GM12874 (cell line): Measurements from ENCODE around the gene DAAM2.

ENCODE experiments used
- TF ChIP-seq, protein P1 (sequence below): IDR thresholded peaks from 2 replicates; pipeline ENCODE4 v1.5.1; 2011; ENCODE audit warnings: low read depth, mild to moderate bottlenecking, control low read depth, low read length, moderate library complexity; ENCODE audit not compliant: insufficient read depth

The DAAM2 gene

DNA sequence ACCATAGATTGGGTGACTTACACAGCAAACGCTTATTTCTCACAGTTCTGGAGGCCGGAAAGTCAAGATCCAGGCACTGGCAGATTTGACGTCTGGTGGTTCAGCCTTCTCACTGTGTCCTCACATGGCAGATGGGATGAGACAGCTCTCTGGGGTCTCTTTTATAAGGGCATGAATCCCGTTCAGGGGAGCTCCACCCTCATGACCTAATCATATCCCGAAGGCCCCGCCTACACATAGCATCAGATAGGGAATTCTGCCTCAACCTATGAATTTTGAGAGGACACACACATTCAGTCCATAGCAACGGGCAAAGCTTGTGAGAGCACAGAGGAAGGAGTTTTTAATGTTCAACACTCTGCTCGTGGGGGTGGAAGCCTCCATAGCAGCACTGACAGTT, 27.5 kb downstream of the DAAM2 start:
- TF ChIP-seq, protein P1, sequence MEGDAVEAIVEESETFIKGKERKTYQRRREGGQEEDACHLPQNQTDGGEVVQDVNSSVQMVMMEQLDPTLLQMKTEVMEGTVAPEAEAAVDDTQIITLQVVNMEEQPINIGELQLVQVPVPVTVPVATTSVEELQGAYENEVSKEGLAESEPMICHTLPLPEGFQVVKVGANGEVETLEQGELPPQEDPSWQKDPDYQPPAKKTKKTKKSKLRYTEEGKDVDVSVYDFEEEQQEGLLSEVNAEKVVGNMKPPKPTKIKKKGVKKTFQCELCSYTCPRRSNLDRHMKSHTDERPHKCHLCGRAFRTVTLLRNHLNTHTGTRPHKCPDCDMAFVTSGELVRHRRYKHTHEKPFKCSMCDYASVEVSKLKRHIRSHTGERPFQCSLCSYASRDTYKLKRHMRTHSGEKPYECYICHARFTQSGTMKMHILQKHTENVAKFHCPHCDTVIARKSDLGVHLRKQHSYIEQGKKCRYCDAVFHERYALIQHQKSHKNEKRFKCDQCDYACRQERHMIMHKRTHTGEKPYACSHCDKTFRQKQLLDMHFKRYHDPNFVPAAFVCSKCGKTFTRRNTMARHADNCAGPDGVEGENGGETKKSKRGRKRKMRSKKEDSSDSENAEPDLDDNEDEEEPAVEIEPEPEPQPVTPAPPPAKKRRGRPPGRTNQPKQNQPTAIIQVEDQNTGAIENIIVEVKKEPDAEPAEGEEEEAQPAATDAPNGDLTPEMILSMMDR: no peak

GRCh38 chr6:39820553-39820952, 28.4 kb downstream of the DAAM2 start:
- TF ChIP-seq, protein P1: no peak

DNA sequence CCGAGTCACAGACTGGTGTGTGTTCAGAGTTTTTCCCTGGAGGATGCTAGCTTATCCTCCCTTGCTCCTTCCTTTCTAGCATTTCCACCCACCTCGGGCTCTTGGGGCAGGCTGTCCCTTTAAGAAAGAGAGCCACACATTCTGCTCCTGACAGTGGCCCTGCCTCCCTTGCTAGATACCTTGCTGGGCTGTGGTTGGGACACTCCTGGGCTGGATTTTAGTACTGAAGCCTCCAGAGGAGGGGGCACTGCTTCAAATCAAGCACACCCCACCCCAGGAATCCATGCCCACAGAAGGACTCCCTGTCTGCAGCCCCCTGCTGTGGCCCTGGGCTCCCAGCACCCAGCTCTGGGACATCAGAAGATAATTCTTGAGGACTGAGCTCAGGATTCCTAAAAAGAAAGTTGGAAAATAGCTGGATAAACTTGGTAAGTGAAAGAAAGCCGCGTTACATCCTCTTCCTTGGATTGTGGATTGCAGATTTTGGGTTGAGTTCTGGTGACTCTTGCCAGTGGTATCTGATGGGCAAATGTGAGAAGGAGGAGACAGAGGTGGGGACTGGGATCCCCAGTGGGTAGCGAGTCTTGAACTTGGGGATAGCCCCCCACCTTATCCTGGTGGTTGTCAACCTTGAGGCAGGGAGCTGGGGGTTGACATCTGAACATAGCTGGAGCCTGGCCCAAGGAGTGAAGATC, 29.0 kb downstream of the DAAM2 start:
- TF ChIP-seq, protein P1: no peak

DNA sequence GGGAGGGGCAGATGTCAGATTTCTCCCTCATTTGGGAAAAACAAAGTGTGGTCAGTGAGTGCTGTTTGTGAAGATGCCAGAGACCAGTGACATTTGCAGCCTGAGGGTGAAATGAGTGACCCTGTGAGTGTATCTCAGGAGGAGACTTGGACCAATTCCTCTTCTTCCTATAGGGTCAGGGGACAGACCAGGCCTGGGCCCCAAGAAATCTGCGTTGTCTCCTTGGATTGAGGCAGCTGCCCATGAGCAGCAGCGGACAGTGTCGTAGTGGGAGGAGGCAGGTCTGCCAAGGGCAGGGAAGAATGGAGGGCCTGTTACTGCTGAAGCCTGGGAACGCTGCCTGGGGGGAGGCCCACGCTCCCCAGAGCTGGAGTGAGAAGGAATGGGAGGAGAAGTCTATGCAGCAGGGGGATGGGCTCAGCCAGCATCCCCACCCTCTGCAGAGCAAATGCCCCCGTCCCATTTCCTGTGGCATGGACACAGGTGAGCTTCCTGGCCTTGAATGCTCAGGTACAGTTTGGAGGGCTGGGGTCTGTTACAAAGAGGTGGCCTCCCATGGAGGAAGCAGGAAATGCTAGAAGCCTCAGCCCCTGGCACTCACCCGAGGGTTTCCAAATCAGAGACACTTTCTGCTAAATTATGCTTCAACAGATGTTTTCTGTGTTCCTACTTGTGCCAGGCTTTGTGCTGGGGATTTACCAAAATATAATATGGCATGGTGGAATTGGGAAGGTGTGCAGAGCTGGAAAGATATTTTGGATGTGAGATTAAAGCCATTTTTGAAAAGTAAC, 29.8 kb downstream of the DAAM2 start:
- TF ChIP-seq, protein P1: no peak

- TF ChIP-seq, protein P1: no peak
Measured at GRCh38 chr6:39822846-39823815, 31.0 kb downstream of the DAAM2 start.

DNA sequence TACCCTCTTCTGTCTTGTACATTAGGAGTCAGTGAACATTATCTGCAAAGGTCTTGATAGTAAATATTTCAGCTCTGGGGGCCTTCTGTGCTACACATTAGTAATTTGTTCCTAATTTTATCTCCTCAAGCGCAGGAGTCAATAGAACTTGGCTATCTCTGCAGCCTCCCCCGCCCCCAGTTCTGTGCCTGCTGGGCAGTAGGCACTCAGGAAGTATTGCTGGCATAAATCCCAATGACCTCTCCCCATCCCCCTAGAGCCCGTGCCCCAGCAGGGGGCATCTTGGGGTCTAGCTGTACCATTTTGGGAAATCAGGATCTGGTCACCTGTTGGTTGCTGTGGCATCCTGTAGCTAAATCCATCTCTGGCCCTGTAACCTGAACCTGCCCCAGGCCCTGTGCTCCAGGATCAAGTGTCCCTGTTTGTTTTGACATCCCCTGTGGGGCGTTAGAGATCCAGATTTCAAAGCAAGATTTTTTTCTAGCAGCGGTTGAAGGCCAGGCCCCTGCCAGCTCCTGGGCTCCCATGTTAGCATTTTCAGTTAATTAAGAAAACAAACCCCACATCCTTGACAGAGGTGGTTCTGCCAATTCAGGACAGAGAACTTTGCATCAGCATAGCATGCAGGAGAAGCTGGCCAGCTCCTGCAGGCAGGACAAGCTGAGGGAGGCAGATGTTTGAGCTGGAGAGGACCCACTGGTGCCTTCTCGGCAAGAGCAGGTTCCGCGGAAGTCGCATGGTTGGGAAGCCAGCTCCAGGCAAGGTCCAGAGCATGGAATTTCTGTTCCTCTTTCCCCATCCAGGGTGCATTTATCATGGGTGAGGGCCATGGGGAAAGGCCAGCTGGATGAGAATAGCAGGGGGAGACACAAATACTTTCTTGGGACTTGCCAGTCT, 32.1 kb downstream of the DAAM2 start:
- TF ChIP-seq, protein P1: no peak
